Osteocyte (in vitro differentiated cells): Measurements from ENCODE around the gene FAM149A. TPM values are rescaled to one million over a fixed set of nuclear protein-coding genes. Genes with fewer than 3 reads are reported as not detected.
A peak's percentile ranks its signal among the peaks of the same experiment; 100 is the strongest.

Source experiments
- DNase-seq: peaks from one replicate; pipeline ENCODE4 v3.0.0; 2021; ENCODE audit warnings: mixed read lengths; ENCODE audit not compliant: unreplicated experiment; ENCODE audit errors: extremely low spot score
- H3K27ac Mint-ChIP-seq: one replicate; pipeline ENCODE4 v1.8.0; 2021; ENCODE audit warnings: mild to moderate bottlenecking, mixed read lengths; ENCODE audit not compliant: unreplicated experiment
- H3K27me3 Mint-ChIP-seq: one replicate; pipeline ENCODE4 v1.8.0; 2021; ENCODE audit warnings: mixed read lengths; ENCODE audit not compliant: unreplicated experiment
- H3K36me3 Mint-ChIP-seq: one replicate; pipeline ENCODE4 v1.8.0; 2021; ENCODE audit warnings: mixed read lengths; ENCODE audit not compliant: unreplicated experiment
- H3K4me1 Mint-ChIP-seq: one replicate; pipeline ENCODE4 v1.8.0; 2021; ENCODE audit warnings: mixed read lengths; ENCODE audit not compliant: unreplicated experiment
- H3K4me3 Mint-ChIP-seq: one replicate; pipeline ENCODE4 v1.8.0; 2021; ENCODE audit warnings: mild to moderate bottlenecking, moderate library complexity, mixed read lengths; ENCODE audit not compliant: unreplicated experiment
- H3K9me3 Mint-ChIP-seq: one replicate; pipeline ENCODE4 v1.8.0; 2021; ENCODE audit warnings: mixed read lengths; ENCODE audit not compliant: unreplicated experiment
- total RNA-seq: library from RNA; stranded (reverse); gene quantifications from 2 replicates; pipeline ENCODE4 v1.2.1, GENCODE V29; 2021
- TF ChIP-seq, protein P1 (sequence below): fragments of 200-600 bp; sonication (generic); IDR thresholded peaks from 2 replicates; pipeline ENCODE4 v1.5.0; 2021; ENCODE audit warnings: antibody characterized with exemption, mild to moderate bottlenecking, moderate library complexity

Gene FAM149A
- total RNA-seq, 1 donor from 2014 or later = 2.3 TPM

DNA sequence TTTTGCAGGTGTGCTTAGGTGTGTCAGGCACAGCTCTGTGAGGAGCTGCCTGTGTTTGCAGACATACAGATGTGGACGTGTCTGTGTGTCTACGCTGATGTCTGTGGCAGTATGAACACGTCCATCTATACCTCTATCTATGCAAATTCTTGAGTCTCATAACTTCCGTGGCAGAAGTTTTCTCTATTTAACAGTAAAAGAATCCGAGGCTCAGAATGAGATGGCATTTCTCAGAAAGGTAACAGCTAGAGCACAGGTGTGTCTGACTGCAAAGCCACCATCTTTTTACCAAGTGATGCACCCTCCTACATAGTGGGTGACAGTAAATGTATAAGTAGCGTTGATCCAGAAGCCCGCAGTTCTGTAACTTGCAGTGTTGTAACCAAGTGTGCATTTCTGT, 47.0 kb downstream of the FAM149A start:
- peaks cover 2% of the 10 kb centered on the region for H3K36me3 Mint-ChIP-seq
- TF ChIP-seq, protein P1, sequence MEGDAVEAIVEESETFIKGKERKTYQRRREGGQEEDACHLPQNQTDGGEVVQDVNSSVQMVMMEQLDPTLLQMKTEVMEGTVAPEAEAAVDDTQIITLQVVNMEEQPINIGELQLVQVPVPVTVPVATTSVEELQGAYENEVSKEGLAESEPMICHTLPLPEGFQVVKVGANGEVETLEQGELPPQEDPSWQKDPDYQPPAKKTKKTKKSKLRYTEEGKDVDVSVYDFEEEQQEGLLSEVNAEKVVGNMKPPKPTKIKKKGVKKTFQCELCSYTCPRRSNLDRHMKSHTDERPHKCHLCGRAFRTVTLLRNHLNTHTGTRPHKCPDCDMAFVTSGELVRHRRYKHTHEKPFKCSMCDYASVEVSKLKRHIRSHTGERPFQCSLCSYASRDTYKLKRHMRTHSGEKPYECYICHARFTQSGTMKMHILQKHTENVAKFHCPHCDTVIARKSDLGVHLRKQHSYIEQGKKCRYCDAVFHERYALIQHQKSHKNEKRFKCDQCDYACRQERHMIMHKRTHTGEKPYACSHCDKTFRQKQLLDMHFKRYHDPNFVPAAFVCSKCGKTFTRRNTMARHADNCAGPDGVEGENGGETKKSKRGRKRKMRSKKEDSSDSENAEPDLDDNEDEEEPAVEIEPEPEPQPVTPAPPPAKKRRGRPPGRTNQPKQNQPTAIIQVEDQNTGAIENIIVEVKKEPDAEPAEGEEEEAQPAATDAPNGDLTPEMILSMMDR = no peak
- no peak overlapping the region for H3K4me3 Mint-ChIP-seq
- no peaks in the 10 kb centered on the region for H3K4me1 Mint-ChIP-seq
- peaks cover 2% of the 10 kb centered on the region for H3K27me3 Mint-ChIP-seq
- H3K9me3 Mint-ChIP-seq = no peaks in the 10 kb centered on the region
- no peak overlapping the region for H3K27ac Mint-ChIP-seq
- DNase-seq = peak; percentile 57

DNA sequence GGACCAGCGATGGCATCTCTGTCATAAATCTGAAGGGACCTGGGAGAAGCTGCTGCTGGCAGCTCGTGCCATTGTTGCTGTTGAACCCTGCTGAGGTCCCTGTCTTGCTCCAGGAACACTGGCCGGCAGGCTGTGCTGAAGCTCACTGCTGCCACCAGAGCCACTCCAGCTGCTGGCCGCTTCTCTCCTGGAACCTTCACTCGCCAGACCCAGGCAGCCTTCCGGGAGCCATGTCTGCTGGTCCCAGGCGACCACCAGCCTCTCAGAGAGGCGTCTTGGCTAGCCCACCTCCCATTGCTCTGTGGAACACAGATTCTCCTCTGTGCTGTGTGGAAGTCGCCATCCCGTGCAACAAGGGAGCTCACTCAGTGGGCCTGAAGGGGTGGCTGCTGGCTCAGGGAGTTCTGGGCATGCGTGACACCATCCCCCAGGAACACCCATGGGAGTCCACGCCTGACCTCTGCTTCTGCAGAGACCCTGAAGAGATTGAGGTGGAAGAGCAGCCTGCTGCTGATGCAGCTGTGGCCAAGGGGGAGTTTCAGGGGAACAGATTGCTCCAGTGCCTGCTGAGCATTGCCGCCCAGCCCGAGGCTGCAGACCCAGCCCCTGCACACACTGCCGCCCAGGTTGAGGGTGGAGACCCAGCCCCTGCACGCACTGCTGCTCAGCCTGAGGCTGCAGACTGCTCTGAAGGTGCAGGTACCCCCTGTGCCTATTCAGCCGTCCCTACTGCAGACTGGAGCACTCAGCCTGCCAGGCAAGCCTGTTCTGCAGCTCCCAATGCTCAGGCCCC, 53.7 kb downstream of the FAM149A start:
- H3K36me3 Mint-ChIP-seq = no peaks in the 10 kb centered on the region
- TF ChIP-seq, protein P1 = no peak
- H3K9me3 Mint-ChIP-seq = no peaks in the 10 kb centered on the region
- H3K4me3 Mint-ChIP-seq = no peak overlapping the region
- H3K27me3 Mint-ChIP-seq = peaks cover 4% of the 10 kb centered on the region
- no peak for DNase-seq
- H3K4me1 Mint-ChIP-seq = peaks cover 2% of the 10 kb centered on the region
- no peak overlapping the region for H3K27ac Mint-ChIP-seq

DNA sequence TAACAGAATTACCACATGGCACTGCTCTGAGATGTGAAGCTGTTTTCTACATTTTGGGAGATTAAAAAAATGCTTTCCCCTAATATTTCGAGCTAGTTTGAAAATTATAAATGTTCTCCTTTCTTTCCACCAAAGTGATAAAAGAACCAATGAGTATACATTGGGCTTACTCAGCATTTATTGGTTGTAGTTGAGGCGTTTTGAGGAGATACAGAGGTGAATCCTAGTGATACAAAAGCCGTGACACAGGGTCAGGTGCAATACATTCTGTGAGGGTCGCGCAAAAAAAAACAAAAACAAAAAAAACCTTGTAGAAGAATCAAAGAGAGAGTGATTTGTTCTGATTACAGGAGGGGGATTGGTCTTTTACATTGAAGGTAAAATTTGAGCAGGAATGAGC, 54.5 kb downstream of the FAM149A start:
- Mint-ChIP-seq H3K9me3 (no peaks in the 10 kb centered on the region), H3K27me3 (peaks cover 4% of the 10 kb centered on the region), H3K4me1 (peaks cover 2% of the 10 kb centered on the region), H3K4me3 (no peak overlapping the region), H3K36me3 (no peaks in the 10 kb centered on the region), H3K27ac (no peak overlapping the region)
- DNase-seq = no peak
- TF ChIP-seq, protein P1 = no peak

DNA sequence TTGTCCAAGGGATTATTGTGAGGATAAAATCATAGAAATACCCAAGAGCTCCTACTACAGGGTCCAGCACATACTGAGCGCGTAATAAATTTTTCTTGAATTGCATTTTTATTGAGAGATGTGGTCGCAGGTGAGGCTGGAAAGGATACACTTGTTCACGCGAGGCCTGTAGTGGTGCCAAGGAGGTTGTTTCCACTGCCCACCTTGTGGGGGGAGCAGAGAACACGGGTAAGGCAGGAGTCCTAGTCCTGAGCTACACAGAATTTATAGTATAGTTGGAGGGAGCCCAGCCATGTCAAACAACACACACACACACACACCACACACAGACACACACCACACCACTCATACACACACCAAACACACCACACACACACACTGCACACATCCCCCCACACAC, 55.1 kb downstream of the FAM149A start:
- no peaks in the 10 kb centered on the region for H3K9me3 Mint-ChIP-seq
- no peak overlapping the region for H3K4me3 Mint-ChIP-seq
- no peaks in the 10 kb centered on the region for H3K36me3 Mint-ChIP-seq
- H3K4me1 Mint-ChIP-seq = peaks cover 2% of the 10 kb centered on the region
- DNase-seq = no peak
- H3K27ac Mint-ChIP-seq = no peak overlapping the region
- H3K27me3 Mint-ChIP-seq = peaks cover 4% of the 10 kb centered on the region
- TF ChIP-seq, protein P1 = no peak

DNA sequence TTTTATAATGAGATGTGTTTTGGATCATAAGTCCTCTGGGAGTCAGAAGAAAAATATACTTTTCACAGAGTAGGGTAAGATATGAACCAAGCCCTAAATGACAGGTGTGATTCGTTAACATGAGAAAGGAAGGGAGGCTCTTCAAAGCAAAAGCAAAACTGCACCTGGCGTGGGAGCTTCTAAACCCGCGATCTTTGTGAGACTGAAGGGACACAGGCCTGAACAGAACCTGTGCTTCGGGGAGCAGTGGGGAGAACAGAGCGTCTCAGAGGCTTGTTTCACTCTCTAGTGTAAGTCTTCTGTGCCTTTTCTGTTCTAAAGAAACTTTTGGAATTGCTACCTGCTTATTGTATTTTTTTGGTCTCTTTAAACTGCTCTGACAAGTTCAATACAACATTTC, 56.6 kb downstream of the FAM149A start:
- Mint-ChIP-seq H3K9me3 (no peaks in the 10 kb centered on the region), H3K4me1 (peaks cover 2% of the 10 kb centered on the region), H3K4me3 (no peak overlapping the region), H3K27me3 (peaks cover 8% of the 10 kb centered on the region), H3K27ac (no peak overlapping the region), H3K36me3 (no peaks in the 10 kb centered on the region)
- TF ChIP-seq, protein P1 = no peak
- no peak for DNase-seq
